ENCODE measurements around the gene KRT5.

The KRT5 gene

GRCh38 chr12:52497975-52498374 lies 22.2 kb downstream of the KRT5 start:
- ChIA-PET CTCF (interaction anchor here (1.7 kb wide), 1 partner anchor 9 kb away, joined by 11 read pairs; no protein-coding TSS in a partner anchor), POLR2A (no interaction called here)
- DNase-seq (ENCODE audit: low read depth, low spot score) = no peak
- no peak overlapping the region for H3K4me3 ChIP-seq (ENCODE audit: low read depth, low read length)
- TF ChIP-seq, protein P1, sequence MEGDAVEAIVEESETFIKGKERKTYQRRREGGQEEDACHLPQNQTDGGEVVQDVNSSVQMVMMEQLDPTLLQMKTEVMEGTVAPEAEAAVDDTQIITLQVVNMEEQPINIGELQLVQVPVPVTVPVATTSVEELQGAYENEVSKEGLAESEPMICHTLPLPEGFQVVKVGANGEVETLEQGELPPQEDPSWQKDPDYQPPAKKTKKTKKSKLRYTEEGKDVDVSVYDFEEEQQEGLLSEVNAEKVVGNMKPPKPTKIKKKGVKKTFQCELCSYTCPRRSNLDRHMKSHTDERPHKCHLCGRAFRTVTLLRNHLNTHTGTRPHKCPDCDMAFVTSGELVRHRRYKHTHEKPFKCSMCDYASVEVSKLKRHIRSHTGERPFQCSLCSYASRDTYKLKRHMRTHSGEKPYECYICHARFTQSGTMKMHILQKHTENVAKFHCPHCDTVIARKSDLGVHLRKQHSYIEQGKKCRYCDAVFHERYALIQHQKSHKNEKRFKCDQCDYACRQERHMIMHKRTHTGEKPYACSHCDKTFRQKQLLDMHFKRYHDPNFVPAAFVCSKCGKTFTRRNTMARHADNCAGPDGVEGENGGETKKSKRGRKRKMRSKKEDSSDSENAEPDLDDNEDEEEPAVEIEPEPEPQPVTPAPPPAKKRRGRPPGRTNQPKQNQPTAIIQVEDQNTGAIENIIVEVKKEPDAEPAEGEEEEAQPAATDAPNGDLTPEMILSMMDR (IDR thresholded peaks at IDR 0.05; ENCODE audit: insufficient read depth, low read length, missing control alignments) = no peak

GRCh38 chr12:52496590-52497071 lies 23.6 kb downstream of the KRT5 start:
- DNase-seq (ENCODE audit: low read depth, low spot score) = peak; percentile 36
- H3K4me3 ChIP-seq (ENCODE audit: low read depth, low read length) = no peak overlapping the region
- TF ChIP-seq, protein P1 (IDR thresholded peaks at IDR 0.05; ENCODE audit: insufficient read depth, low read length, missing control alignments) = no peak
- ChIA-PET CTCF (interaction anchor here (1.2 to 1.7 kb wide), 4 partner anchors 10 to 388 kb away, joined by 3 to 11 read pairs (median 4); no protein-coding TSS in a partner anchor), POLR2A (no interaction called here)

DNA sequence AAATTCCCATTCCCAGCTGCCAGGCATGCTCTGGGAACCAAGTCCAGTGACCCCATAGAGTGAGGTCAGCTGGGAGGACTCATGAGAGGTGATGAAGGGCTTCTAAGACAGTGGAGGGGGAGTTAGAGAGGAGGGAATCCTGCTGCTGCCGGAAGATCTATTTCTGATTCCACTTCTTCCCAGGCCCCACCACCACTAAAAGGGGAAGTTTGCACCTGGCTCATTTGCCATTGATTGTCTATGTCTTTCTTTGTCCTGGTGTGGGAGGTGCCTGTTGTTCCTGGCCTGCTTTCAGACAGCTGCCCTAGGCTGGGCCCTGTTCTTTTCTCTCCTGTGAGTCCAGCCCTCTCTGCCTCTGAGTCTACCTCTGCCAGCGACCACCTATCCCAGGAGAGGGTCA lies 24.1 kb downstream of the KRT5 start:
- ChIA-PET CTCF (interaction anchor here (1.0 to 1.7 kb wide), 5 partner anchors 11 to 389 kb away, joined by 3 to 11 read pairs (median 3); no protein-coding TSS in a partner anchor), POLR2A (no interaction called here)
- no peak overlapping the region for H3K4me3 ChIP-seq (ENCODE audit: low read depth, low read length)
- DNase-seq (ENCODE audit: low read depth, low spot score) = no peak
- TF ChIP-seq, protein P1 (IDR thresholded peaks at IDR 0.05; ENCODE audit: insufficient read depth, low read length, missing control alignments) = no peak

GRCh38 chr12:52495389-52495788 lies 24.8 kb downstream of the KRT5 start:
- CTCF ChIA-PET = interaction anchor here (1.0 to 3.2 kb wide), 3 partner anchors 12 to 123 kb away, joined by 3 to 18 read pairs (median 6); no protein-coding TSS in a partner anchor
- no peak overlapping the region for H3K4me3 ChIP-seq (ENCODE audit: low read depth, low read length)
- TF ChIP-seq, protein P1 (IDR thresholded peaks at IDR 0.05; ENCODE audit: insufficient read depth, low read length, missing control alignments) = no peak
- DNase-seq (ENCODE audit: low read depth, low spot score) = no peak
- POLR2A ChIA-PET = no interaction called here

DNA sequence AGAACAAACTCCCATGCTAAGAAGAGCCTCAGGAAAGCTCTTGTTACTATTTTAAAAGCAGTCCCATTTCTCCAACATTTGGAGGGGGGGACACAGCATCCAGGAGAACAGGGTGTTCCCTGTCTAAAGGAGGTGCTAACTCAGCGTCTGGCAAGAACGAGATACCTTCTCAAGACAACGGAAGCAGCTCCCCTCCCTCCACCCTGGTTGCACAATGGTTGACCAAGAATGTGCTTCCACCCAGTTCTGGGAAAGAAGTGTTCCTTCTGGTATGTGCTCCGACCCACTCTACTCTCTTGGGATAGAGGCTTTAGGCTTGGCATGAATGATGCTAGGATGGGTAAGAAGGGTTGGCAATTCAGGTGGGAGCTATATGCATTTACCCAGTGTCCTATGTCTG lies 25.7 kb downstream of the KRT5 start:
- DNase-seq (ENCODE audit: low read depth, low spot score) = no peak
- POLR2A ChIA-PET = no interaction called here
- TF ChIP-seq, protein P1 (IDR thresholded peaks at IDR 0.05; ENCODE audit: insufficient read depth, low read length, missing control alignments) = no peak
- CTCF ChIA-PET = interaction anchor here (0.8 to 3.2 kb wide), 5 partner anchors 13 to 134 kb away, joined by 3 to 18 read pairs (median 4); no protein-coding TSS in a partner anchor
- H3K4me3 ChIP-seq (ENCODE audit: low read depth, low read length) = no peak overlapping the region

GRCh38 chr12:52494100-52494499 lies 26.1 kb downstream of the KRT5 start:
- ChIA-PET CTCF (interaction anchor here (0.8 to 3.2 kb wide), 6 partner anchors 10 to 133 kb away, joined by 3 to 18 read pairs (median 4); no protein-coding TSS in a partner anchor), POLR2A (no interaction called here)
- DNase-seq (ENCODE audit: low read depth, low spot score) = no peak
- TF ChIP-seq, protein P1 (IDR thresholded peaks at IDR 0.05; ENCODE audit: insufficient read depth, low read length, missing control alignments) = no peak
- H3K4me3 ChIP-seq (ENCODE audit: low read depth, low read length) = no peak overlapping the region
